Activated CD4-positive, alpha-beta T cell treated with anti-CD3 and anti-CD28 coated beads for 48 hours (primary cell): Measurements from ENCODE around the gene SWT1.

ENCODE experiments used
- DNase-seq: peaks from one replicate; pipeline ENCODE4 v3.0.0-alpha.2; 2020

The SWT1 gene, protein sequence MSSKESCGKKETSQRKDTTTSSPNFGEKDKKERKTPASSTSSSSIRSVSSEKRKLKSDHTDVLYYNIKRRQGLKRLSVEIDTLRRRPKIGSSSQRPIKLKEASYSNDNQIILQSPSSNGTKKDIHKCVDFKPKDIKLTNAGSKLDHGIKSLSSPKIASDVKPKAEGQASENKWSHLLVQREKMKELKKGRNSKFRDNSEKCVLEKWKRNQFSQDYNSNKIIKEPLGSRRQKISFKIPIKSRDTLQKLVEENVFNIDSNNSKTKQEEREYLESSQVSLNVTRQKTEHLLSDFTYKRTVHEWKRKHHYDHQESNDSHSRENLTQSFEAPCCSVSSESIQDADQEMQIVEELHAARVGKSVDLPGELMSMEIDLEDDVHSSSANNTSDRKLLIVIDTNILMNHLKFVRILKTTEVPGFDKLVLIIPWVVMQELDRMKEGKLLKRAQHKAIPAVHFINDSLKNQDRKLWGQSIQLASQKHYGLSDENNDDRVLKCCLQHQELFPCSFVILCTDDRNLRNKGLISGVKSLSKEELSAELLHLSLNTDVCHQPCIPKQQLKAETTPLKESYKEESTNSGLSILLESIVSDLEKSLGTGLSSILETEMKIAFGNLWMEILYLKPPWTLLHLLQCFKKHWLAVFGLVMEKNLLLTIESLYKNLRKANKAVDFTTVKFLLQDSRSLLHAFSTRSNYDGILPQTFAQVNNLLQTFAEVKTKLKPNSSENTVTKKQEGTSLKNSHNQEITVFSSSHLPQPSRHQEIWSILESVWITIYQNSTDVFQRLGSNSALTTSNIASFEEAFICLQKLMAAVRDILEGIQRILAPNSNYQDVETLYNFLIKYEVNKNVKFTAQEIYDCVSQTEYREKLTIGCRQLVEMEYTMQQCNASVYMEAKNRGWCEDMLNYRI

GRCh38 chr1:185156854-185157598 is at the start of gene SWT1, which contains the start of gene TRMT1L:
Gene SWT1, plus strand, starts transcription at chr1:185157167. Its CDS starts 3,675 bp downstream, at chr1:185160842.
Gene TRMT1L, minus strand, starts transcription at chr1:185156953. Its CDS starts 241 bp downstream, at chr1:185156712.
- DNase-seq, result peak; percentile 99

- DNase-seq, result no peak
Observed at GRCh38 chr1:185108321-185108720, 48.6 kb upstream of the SWT1 start.

- no peak for DNase-seq
Observed at GRCh38 chr1:185110145-185110544, 46.8 kb upstream of the SWT1 start.

DNA sequence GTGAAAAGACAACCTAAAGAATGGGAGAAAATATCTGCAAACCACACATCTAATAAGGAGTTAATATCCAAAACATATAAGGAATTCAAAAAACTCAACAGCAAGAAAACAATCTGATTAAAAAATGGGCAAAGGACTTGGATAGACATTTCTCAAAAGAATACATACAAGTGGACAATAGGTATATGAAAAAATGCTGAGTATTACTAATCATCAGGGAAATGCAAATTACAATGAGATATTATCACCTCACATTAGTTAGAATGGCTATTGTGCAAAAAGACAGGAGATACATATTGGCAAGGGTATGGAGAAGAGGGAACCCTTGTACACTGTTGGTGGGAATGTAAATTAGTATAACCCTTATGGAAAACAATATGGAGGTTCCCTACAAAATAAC is 45.1 kb upstream of the SWT1 start:
- no peak for DNase-seq

DNA sequence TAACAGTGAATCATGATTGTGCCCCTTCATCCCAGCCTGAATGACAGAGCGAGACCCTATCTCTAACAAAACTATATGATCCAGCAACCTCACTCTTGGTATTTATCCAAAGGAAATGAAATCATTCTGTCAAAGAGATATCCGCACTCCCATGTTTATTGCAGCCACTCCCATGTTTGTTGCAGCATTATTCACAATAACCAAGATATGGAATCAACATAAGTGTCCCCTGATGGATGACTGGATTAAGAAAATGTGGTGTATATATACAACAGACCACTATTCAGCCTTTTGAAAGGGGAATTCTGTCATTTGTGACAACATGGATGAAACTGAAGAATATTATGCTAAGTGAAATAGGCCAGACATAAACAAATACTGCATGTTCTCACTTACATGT is 44.6 kb upstream of the SWT1 start:
- DNase-seq, result no peak

DNA sequence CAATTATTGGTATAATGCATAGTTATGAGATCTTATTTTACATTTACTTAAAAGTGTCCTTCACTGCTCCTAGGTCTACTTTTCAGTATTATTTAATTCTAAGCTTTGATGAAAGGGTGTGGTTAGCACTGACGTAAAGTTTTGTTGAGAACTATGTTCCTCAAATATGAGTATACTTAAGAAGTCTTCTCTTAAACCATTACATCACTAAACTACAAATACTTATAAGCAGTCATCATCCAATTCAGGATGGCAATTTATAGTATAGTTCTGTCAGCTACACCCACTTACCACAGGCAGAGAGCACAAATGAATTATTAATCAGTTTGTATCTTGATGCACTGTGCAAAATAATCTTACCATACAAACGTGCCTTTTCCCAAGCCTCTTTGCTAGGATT is 27.3 kb upstream of the SWT1 start:
- no peak for DNase-seq

DNA sequence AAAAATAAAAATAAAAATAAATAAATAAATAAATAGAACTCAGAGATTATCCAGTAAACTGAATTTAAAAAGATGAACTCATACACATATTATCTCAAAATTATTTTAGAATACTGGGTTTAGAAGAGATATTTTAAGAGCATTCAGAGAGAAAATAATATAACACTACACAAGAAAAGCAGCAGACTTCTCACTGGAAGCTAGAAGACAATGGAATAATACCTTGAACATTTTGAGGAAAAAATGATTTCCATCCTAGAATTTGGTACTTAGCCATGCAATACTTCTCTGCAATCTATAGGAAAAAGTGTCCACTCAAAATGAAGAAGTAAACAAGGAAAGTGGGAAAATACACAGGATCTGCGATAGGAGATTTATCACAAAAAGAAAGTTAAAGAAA is 24.4 kb upstream of the SWT1 start:
- DNase-seq, result no peak

DNA sequence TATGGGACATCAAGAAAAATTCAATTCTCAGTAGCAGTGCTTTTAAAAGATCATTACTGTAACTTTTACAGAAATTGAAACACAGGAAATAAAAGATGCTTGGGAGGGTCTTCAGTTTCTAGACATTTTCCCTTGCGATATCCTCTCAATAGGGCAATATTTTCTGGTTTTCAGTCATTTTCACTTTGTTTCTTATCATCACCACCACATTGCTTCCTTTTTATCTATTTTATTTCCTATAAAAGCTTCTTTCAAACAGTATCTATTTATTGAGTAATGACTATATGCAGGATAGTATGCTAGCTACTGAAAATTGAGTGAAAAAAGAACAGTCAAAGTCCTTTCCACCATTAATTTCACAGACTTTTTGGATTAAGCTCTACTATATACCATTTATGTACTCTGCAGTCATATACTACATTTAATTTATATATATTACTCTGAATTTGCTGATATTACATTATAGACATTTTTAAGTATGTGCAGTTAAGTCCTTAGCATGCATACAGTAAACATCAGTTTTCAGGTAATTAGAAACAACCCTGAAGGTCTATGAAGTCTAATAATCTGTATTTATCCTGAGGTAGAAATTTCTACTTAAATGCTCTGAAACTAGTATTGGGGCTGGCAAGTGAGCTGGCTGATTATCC is 18.9 kb upstream of the SWT1 start:
- no peak for DNase-seq

DNA sequence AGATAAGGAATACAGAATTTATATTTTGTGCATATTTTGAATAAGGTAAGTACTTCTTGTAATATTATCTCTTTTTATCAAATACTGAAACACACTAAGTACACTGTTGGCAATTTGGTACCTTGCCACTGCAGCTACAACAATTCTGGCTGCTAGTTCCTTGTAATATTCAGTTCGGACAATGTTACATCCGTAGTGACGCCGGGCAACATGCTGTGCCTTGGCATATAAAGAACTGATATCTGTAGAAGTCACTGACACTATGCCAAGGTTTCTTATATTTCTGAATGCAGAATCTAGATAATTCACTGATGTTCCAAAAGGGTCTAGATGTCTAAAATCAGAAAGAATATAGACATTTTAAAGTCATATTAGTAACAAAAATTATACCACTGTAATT is 17.7 kb upstream of the SWT1 start:
- DNase-seq, result no peak

GRCh38 chr1:185144233-185144632 is 12.7 kb upstream of the SWT1 start:
- no peak for DNase-seq

DNA sequence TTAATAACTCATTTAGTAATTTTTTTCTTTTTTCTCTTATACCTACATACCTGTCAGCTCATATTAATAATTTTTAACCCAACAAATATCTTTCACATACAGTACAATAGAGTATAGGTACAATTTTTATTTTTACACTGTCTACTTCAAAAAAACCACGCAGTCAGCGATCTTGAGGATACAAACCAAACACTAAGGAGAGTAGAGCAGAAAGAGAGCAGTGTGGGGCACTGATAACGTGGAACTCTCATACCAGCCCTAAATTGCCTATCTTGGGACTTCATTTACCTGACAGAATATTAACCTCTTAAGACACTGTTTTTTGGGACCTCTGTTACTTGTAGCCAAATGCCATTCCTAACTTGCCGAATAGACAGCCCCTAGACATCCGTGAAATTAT is 5.8 kb upstream of the SWT1 start:
- no peak for DNase-seq

- DNase-seq, result no peak
Observed at GRCh38 chr1:185152187-185152767, 4.7 kb upstream of the SWT1 start.

- no peak for DNase-seq
Observed at GRCh38 chr1:185154912-185155513, 2.0 kb upstream of the SWT1 start.

DNA sequence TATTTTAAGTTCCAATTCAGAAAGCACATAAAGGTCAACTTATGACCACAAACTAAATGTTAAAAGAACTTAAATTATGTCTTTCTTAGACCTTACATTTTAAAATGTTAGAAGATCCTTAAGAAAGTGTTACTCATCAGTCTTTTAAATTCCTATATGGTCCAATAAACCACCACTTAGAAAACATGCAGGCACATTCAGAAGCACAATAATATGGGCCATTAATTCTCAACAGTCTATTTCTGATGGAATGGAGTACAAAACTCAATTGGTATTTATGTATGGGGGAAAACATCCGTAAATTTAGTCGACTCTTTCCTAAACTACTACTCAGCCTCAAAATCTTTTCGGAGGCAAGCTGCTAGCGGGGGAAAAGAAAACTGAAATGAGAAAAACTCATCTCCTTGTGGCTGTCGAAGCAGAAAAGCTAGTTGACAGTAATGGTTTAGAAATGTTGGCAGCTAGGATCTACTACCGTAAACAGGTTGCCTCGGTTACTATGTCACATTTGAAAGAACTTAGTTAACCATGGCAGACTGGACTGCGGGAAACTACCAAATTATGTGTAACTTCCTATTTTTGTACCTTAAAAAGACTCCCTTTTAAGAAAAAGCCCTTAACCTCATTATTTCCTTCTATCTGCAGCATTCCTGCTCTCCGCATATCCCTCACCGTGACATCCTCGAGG is 1.2 kb upstream of the SWT1 start:
- DNase-seq, result no peak

DNA sequence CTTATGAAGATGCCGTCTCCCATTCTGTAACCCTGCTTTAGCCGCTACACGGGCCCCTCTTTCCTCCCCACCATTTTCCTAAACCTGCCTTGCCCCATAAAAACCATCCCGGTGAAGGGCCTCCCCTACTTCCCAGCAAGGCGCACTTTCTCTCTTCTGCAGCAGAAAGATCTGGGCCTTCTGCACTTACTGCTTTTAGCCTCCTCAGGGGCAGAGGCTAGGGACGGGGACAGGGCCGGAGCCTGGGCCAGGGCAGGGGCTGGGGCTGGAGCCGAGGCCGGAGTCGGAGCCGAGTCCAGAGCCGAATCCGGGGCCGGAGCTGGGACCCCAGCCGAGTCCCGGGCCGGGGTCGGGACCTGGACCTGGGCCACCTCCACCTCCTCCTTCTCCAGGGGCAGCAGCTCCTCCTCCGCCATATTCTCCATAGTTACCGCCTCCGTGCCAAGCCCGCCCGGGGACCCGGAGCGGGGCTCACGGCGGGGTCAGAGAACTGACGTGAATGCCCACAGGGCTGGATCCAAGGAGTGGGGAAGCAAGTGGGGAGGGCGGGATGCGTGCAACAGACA is 596 bp upstream of the SWT1 start:
- peak; percentile 21 for DNase-seq

DNA sequence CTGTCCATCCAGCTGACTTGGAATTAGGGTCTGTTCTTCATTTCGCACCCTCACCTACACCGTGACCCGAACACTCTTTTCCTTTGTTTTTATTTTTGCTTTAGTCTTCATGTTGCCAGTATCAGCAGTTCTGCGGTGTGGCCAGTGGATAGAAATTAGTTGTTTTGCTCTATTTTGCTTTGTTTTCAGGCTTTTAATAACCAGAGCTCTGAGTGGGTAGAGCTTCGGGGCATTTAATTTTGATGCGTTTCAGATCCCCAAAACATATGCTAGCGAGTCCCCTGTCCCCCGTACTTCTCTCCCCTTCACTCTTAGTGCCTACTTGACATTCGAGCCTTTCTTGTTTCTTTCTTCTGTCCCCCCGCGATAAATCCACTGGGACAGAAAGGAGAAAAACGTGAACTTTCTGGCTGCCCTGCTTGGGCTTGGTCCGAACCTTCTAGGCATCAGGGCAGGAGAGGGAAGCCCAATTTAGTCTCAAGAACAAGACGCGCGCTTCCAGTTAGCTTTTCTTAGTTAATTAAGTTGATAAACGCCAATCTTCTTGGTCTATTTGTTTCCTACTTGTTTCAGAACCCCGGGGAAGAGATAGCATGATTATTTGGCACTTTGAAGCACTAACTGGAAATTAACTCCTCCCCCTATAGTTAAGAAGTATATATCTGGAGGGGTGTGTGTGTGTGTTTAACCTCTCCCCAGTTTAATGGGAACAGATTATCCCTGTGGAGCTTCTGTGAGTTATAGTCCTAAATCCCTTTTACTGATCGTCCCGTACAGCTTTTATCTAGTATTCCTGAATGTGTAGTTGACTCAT is 839 bp downstream of the SWT1 start:
- no peak for DNase-seq

- DNase-seq, result no peak
Observed at GRCh38 chr1:185158800-185159199, 1.8 kb downstream of the SWT1 start.

DNA sequence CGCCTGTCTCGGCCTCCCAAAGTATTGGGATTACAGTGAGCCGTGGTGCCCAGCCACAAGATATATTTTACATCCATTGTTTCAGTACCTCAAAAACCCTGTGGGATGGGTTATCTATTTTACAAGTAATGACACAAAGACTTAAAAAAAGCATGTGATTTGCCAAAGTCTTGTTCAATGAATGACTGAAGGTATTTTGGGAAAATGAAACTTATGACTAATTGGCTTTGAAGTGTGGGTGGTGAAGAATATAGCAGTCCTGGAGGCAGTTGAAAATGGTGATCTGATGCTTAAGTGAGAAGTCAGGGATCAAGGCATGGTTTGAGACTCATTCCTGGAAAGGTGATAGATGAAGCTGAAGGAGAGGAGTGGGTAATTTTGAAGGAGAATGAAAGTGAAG is 3.0 kb downstream of the SWT1 start:
- DNase-seq, result no peak

DNA sequence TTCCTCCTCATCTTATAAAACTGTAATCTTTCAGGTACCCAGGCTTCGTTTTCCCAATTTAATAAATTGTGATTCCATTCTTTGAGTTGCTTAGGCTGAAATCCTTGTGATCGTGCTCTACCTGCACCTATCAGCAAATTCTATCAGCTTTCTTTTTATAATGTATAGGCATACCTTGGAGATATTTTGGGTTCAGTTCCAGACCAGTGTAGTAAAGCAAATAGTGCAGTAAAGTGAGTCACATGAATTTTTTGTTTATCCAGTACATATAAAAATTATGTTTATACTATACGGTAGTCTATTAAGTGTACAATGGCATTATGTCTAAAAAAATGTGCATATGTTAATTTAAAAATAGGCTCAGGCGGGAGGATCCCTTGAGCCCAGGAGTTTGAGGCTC is 5.5 kb downstream of the SWT1 start:
- DNase-seq, result no peak

DNA sequence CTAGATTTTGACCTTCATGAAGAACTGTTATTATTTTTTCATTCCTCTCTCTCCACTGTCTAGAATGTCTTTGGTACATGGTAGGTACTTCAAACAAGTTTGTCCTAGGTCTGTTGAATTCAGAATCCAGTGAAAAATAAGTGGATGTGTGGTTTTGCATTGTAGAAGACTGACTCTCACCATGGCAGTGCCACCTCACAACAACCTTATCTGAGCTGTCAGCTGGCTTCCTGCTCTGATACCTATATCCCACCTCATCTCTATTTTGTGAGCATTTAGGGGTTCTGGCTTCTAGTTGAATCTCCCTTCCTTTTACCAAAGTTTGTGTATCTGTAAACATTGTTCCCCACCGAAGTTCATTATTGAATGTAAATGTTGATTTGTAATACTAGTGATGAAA is 9.1 kb downstream of the SWT1 start:
- DNase-seq, result no peak
